Measurements from ENCODE around the gene PAGR1. TPM values are rescaled to one million over a fixed set of nuclear protein-coding genes. Genes with fewer than 3 reads are reported as not detected.
A peak's percentile ranks its signal among the peaks of the same experiment; 100 is the strongest.
"Not testable (repeated sequence)": the region's sequence is repeated elsewhere in the genome, so short reads cannot be mapped to it uniquely, and the experiment has no call there.

Gene PAGR1
- total RNA-seq, 2 donors from 2014 or later, result 15.2 to 16.3 TPM

DNA sequence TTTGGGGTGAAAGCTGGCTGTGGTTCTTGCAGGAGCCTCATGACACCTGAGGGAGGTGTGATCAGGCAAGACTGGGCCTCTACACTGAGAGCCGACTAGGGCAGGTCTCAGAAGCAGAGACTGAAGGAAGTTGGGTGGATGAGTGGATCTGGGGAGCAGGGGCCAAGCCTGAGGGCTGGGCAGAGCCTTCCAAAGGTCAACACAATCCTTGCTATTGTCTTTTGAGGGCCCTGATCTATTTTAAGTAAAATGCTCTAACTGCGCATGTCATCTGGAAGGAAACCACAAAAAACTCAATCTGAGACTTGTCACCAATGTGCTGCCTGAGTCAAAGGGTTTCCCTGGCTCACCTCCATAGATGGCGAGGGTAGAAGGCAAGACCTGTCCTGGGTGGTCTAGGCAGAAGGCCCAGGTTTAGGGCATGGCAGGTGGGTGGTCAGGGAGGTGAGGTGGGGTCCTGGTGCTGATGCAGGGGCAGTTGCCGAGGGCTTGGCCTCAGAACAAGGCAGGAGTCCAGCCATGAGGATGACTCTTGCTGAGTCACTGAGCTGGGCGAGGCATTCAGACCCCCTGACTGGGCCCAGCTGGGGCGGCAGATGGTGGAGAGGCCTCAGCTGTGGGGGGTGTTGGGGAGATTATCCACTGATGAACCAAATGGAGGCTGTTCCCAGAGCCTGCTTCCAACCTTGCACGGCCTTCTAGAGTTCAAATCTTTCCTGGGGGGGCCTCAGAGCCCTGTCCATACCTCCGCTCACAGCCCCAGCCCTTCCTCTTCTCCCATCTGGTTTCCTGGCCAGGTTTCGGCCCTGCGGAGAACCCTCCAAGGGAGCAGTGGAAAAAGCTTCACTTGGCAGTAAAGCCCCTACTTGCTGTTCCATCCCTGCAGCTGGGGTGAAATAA, 9.4 kb downstream of the PAGR1 start:
- Mint-ChIP-seq H3K4me1 (peaks cover 46% of the 10 kb centered on the region), H3K27me3 (no peaks in the 10 kb centered on the region)
- ATAC-seq, result no peak

DNA sequence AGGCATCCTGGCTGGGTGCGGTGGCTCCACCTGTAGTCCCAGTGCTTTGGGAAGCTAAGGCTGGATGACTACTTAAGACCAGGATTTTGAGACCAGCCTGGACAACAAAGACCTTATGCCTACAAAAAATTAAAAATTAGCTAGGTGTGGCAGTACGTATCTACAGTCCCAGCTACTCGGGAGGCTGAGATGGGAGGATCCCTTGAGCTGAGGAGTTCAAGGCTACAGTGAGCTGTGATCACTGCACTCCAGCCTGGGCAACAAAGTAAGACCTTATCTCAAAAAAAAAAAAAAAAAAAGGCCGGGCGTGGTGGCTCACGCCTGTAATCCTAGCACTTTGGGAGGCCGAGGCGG, 10.4 kb downstream of the PAGR1 start:
- Mint-ChIP-seq H3K36me3 (ENCODE audit: low read depth) (no peaks in the 10 kb centered on the region), H3K27me3 (no peaks in the 10 kb centered on the region), H3K4me1 (peaks cover 40% of the 10 kb centered on the region), H3K4me3 (peak overlapping the region; percentile 90), H3K27ac (peak overlapping the region; percentile 93)
- DNase-seq (no peak), ATAC-seq (no peak)
- H3K9me3 ChIP-seq (ENCODE audit: control insufficient read depth, low read length, poor library complexity, severe bottlenecking), result no peaks in the 10 kb centered on the region

More for the DNA sequence above, 9.4 kb downstream of the PAGR1 start:
- Mint-ChIP-seq H3K36me3 (ENCODE audit: low read depth) (no peaks in the 10 kb centered on the region), H3K4me3 (peak overlapping the region; percentile 90), H3K27ac (peak overlapping the region; percentile 93)
- no peaks in the 10 kb centered on the region for H3K9me3 ChIP-seq (ENCODE audit: control insufficient read depth, low read length, poor library complexity, severe bottlenecking)
- no peak for DNase-seq

DNA sequence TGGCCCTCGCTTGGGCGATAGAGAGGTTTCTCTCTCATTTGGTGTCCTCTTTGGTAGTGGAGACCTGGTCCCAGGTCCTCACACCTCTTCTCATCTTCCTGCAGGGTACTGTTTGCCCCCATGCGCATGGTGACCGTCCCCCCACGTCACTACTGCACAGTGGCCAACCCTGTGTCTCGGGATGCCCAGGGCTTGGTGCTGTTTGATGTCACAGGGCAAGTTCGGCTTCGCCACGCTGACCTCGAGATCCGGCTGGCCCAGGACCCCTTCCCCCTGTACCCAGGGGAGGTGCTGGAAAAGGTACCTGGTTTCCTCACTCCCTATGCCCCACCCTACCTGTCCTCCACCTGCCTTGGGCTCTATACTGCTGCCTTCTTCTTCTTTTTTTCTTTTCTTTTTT, 14.8 kb downstream of the PAGR1 start:
- ATAC-seq (no peak), DNase-seq (no peak)
- Mint-ChIP-seq H3K4me3 (no peak overlapping the region), H3K36me3 (ENCODE audit: low read depth) (peaks cover 7% of the 10 kb centered on the region), H3K27ac (peak overlapping the region; percentile 72), H3K4me1 (peaks cover 24% of the 10 kb centered on the region), H3K27me3 (no peaks in the 10 kb centered on the region)
- H3K9me3 ChIP-seq (ENCODE audit: control insufficient read depth, low read length, poor library complexity, severe bottlenecking), result no peaks in the 10 kb centered on the region

DNA sequence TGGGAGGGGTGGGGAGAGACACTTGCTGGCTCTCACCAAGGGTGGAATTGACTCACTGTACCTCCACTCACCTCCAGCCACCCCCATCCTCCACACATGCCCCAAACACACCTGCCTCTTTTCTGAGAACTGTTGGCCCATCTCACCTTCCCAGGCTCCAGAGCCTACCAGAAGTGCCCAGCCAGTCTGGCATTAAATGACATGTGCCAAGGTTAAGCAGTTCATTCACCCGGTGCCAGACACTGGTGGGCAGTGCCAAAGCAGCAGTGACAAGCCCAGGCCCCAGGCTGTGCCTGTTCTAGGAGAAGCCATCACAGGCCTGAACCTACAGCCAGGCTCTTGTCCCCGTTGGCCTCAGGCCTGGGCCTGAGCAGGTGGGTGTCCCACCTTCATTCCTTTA, 15.5 kb downstream of the PAGR1 start:
- Mint-ChIP-seq H3K27ac (peak overlapping the region; percentile 72), H3K36me3 (ENCODE audit: low read depth) (peaks cover 7% of the 10 kb centered on the region), H3K27me3 (no peaks in the 10 kb centered on the region), H3K4me1 (peaks cover 23% of the 10 kb centered on the region), H3K4me3 (no peak overlapping the region)
- H3K9me3 ChIP-seq (ENCODE audit: control insufficient read depth, low read length, poor library complexity, severe bottlenecking), result no peaks in the 10 kb centered on the region
- ATAC-seq (no peak), DNase-seq (no peak)

DNA sequence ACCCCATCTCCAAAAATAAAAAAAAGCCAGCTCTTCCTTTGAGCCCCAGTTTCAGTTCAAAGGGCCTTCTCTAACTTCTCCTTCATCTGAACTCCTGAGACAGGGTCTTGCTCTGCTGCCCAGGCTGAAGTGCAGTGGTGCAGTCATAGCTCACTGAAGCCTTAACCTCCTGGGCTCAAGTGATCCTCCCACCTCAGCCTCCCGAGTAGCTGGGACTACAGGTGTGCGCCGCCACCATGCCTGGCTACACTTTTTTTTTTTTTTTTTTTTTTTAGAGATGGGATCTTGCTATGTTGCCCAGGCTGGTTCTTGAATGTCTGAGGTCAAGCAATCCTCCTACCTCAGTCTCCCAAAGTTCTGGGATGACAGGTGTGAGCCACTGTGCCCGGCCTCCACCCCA, 17.3 kb downstream of the PAGR1 start:
- H3K36me3 Mint-ChIP-seq (ENCODE audit: low read depth); DNase-seq; H3K27ac Mint-ChIP-seq; H3K4me3 Mint-ChIP-seq; H3K27me3 Mint-ChIP-seq; H3K9me3 ChIP-seq (ENCODE audit: control insufficient read depth, low read length, poor library complexity, severe bottlenecking); ATAC-seq; H3K4me1 Mint-ChIP-seq: not testable (repeated sequence)

DNA sequence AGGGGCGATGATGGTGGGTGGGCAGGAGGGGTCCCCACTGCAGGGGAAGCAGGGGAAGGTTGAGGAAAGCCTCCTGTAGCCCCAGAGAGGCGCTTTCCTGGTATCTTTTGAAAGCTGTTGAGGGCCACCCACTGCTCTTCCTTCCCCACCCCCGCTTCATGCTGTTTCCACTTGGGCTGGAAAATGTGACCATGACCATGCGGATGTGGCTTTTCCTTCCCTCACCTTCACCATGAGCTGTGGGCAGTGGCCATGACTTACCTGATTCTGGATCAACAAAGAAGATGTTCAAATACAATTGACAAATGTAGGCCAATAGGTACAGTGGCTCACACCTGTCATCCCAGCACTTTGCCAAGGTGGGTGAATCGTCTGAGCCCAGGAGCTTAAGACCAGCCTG, 18.1 kb downstream of the PAGR1 start:
- DNase-seq (no peak), ATAC-seq (no peak)
- H3K27me3 Mint-ChIP-seq, result no peaks in the 10 kb centered on the region
- H3K9me3 ChIP-seq (ENCODE audit: control insufficient read depth, low read length, poor library complexity, severe bottlenecking), result no peaks in the 10 kb centered on the region
- no peak overlapping the region for H3K27ac Mint-ChIP-seq
- H3K36me3 Mint-ChIP-seq (ENCODE audit: low read depth), result peaks cover 7% of the 10 kb centered on the region
- H3K4me1 Mint-ChIP-seq, result peaks cover 9% of the 10 kb centered on the region
- H3K4me3 Mint-ChIP-seq, result no peak overlapping the region

DNA sequence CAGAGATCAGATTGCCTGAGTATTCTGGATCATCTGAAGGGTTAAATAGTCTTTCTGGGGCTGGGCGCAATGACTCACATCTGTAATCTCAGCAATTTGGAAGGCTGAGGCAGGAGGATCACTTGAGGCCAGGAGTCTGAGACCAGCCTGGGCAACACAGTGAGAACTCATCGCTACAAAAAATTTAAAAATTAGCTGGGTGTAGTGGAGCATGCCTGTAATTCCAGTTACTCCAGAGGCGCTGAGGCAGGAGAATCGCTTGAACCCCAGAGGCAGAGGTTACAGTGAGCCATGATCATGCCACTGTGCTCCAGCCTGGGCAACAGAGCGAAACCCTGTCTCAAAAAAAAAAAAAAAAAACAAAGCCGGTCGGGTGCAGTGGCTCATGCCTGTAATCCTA, 20.0 kb downstream of the PAGR1 start:
- no peak overlapping the region for H3K4me3 Mint-ChIP-seq
- peaks cover 8% of the 10 kb centered on the region for H3K4me1 Mint-ChIP-seq
- peaks cover 7% of the 10 kb centered on the region for H3K36me3 Mint-ChIP-seq (ENCODE audit: low read depth)
- DNase-seq, result no peak
- H3K27me3 Mint-ChIP-seq, result no peaks in the 10 kb centered on the region
- no peaks in the 10 kb centered on the region for H3K9me3 ChIP-seq (ENCODE audit: control insufficient read depth, low read length, poor library complexity, severe bottlenecking)
- no peak overlapping the region for H3K27ac Mint-ChIP-seq
- no peak for ATAC-seq

DNA sequence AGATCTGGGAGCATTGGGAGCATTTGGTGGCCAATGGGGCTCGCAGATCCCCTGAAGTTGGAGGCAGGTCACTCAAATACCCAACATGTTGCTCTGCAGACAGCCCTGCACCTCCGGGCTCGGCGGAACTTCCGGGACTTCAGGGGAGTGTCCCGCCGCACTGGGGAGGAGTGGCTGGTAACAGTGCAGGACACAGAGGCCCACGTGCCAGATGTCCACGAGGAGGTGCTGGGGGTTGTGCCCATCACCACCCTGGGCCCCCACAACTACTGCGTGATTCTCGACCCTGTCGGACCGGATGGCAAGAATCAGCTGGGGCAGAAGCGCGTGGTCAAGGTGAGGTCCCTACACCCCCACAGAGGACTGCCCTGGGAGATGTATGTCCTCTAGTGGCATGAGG, 20.7 kb downstream of the PAGR1 start:
- H3K9me3 ChIP-seq (ENCODE audit: control insufficient read depth, low read length, poor library complexity, severe bottlenecking), result no peaks in the 10 kb centered on the region
- Mint-ChIP-seq H3K36me3 (ENCODE audit: low read depth) (peaks cover 9% of the 10 kb centered on the region), H3K27ac (peak overlapping the region; percentile 11), H3K4me1 (peaks cover 10% of the 10 kb centered on the region), H3K27me3 (no peaks in the 10 kb centered on the region), H3K4me3 (no peak overlapping the region)
- ATAC-seq (no peak), DNase-seq (no peak)

DNA sequence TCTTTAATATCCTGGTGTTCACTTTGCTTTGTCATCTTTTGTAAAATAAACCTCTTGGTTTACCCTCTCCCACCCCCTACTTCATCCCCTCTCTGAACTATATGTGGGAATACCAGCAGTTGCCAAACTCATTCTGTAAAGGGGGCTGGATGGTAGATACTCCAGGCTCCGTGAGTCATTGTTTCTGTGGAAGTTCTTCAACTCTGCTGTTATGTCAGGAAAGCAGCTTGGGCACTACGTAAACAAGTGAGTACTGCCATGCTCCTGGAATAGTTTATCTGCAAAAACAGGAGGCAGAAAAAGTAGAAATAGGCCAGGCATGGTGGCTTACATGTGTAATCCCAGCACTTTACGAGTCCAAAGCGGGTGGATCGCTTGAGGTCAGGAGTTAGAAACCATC, 21.9 kb downstream of the PAGR1 start:
- Mint-ChIP-seq H3K4me3 (no peak overlapping the region), H3K27me3 (no peaks in the 10 kb centered on the region), H3K4me1 (peaks cover 6% of the 10 kb centered on the region), H3K36me3 (ENCODE audit: low read depth) (peaks cover 4% of the 10 kb centered on the region), H3K27ac (no peak overlapping the region)
- DNase-seq (no peak), ATAC-seq (no peak)
- no peaks in the 10 kb centered on the region for H3K9me3 ChIP-seq (ENCODE audit: control insufficient read depth, low read length, poor library complexity, severe bottlenecking)

DNA sequence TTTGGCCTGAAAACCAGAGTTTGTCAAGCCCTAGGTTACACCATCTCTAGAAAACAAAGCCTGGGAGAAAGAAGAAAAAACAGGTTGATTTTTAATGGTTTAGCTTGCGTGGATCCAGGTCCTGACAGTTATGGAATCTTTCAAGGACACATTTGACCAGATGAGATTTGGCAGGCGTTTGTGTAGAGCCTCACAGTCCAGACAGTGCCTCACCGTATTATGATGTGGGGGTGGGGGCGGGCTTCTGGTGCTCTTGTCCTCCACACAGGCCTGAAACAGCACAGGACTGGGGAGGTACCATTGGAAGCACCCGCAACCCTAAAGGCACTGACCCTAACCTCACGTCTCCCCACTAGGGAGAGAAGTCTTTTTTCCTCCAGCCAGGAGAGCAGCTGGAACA, 23.9 kb downstream of the PAGR1 start:
- no peaks in the 10 kb centered on the region for H3K9me3 ChIP-seq (ENCODE audit: control insufficient read depth, low read length, poor library complexity, severe bottlenecking)
- DNase-seq (no peak), ATAC-seq (no peak)
- H3K27ac Mint-ChIP-seq, result peak overlapping the region; percentile 24
- peaks cover 6% of the 10 kb centered on the region for H3K4me1 Mint-ChIP-seq
- H3K36me3 Mint-ChIP-seq (ENCODE audit: low read depth), result peaks cover 4% of the 10 kb centered on the region
- H3K4me3 Mint-ChIP-seq, result no peak overlapping the region
- no peaks in the 10 kb centered on the region for H3K27me3 Mint-ChIP-seq

DNA sequence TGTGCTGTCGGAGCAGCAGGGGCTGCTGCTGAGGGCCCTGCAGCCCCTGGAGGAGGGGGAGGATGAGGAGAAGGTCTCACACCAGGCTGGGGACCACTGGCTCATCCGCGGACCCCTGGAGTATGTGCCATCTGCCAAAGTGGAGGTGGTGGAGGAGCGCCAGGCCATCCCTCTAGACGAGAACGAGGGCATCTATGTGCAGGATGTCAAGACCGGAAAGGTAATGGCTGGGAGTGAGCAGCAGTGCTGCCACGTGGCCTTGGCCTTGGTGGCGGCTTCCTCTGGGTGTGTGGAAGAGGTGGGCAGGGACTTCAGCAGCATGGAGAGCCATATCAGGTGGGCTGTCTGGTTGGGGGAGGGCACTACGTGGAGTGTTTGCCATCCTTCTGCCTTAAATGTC, 24.3 kb downstream of the PAGR1 start:
- Mint-ChIP-seq H3K4me1 (peaks cover 6% of the 10 kb centered on the region), H3K27ac (no peak overlapping the region), H3K27me3 (no peaks in the 10 kb centered on the region), H3K4me3 (no peak overlapping the region), H3K36me3 (ENCODE audit: low read depth) (peaks cover 6% of the 10 kb centered on the region)
- no peaks in the 10 kb centered on the region for H3K9me3 ChIP-seq (ENCODE audit: control insufficient read depth, low read length, poor library complexity, severe bottlenecking)
- DNase-seq (no peak), ATAC-seq (no peak)

DNA sequence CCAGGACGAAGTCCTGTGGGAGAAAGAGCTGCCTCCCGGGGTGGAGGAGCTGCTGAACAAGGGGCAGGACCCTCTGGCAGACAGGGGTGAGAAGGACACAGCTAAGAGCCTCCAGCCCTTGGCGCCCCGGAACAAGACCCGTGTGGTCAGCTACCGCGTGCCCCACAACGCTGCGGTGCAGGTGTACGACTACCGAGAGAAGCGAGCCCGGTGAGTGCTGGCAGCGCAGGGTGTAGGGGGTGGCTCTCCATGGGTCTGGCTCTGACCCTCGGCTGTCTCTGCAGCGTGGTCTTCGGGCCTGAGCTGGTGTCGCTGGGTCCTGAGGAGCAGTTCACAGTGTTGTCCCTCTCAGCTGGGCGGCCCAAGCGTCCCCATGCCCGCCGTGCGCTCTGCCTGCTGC, 25.7 kb downstream of the PAGR1 start:
- Mint-ChIP-seq H3K4me3 (no peak overlapping the region), H3K27me3 (no peaks in the 10 kb centered on the region), H3K36me3 (ENCODE audit: low read depth) (peaks cover 7% of the 10 kb centered on the region), H3K27ac (no peak overlapping the region), H3K4me1 (peaks cover 9% of the 10 kb centered on the region)
- DNase-seq (no peak), ATAC-seq (no peak)
- H3K9me3 ChIP-seq (ENCODE audit: control insufficient read depth, low read length, poor library complexity, severe bottlenecking), result no peaks in the 10 kb centered on the region

DNA sequence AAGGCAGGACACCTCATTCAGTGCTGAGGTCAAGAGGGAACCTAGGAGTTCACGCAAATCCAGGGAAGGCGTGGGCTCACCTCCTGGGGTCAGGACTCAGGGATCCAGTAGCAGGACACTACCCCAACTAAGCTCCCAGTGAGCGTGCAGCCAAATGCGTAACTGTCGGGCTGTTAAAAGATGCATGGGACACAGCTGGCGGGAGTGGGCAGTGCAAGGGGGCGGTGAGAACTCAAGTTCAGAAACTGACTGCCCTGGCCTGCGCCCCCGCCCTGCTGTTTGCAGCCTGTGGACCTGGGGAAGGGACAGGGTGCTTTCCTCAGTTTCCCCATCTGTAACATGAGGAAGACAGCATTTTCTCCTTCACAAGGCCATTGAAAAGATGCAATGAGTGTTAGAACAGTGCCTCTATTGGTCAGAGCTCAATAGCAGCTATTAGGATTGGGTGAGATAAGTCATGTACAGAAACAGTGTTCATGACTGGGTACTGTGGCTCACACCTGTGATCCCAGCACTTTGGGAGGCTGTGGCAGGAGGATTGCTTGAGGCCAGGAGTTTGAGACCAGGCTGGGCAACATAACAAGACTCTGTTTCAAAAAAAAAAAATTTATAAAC, 26.9 kb downstream of the PAGR1 start:
- no peak for DNase-seq
- no peaks in the 10 kb centered on the region for H3K9me3 ChIP-seq (ENCODE audit: control insufficient read depth, low read length, poor library complexity, severe bottlenecking)
- Mint-ChIP-seq H3K27me3 (no peaks in the 10 kb centered on the region), H3K4me3 (no peak overlapping the region), H3K36me3 (ENCODE audit: low read depth) (peaks cover 9% of the 10 kb centered on the region), H3K4me1 (peaks cover 9% of the 10 kb centered on the region), H3K27ac (no peak overlapping the region)
- no peak for ATAC-seq

DNA sequence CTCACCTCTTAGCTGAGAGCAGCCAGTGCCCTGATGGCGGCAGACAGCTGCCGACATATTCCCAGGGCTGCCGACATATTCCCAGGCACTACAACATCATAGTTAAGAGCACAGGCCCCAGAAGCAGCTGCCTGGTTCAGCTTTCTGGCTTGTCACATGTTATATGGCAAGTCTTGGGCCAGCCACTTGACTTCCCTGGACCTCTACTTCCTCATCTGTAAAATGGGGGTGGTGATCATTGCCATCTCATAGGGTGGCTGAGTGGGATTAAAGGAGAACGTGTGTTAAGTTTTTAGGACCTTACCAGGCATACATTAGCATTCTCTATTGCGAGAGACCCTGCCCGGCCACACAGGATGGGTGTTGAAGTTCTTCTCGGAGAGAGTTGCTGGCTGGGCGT, 28.0 kb downstream of the PAGR1 start:
- no peak overlapping the region for H3K4me3 Mint-ChIP-seq
- ATAC-seq (no peak), DNase-seq (no peak)
- no peaks in the 10 kb centered on the region for H3K9me3 ChIP-seq (ENCODE audit: control insufficient read depth, low read length, poor library complexity, severe bottlenecking)
- H3K4me1 Mint-ChIP-seq, result peaks cover 12% of the 10 kb centered on the region
- H3K27ac Mint-ChIP-seq, result no peak overlapping the region
- no peaks in the 10 kb centered on the region for H3K27me3 Mint-ChIP-seq
- H3K36me3 Mint-ChIP-seq (ENCODE audit: low read depth), result peaks cover 9% of the 10 kb centered on the region

All from T-helper 17 cell (primary cell).